ENCODE measurements around the gene SLC6A20.
A peak's percentile ranks its signal among the peaks of the same experiment; 100 is the strongest.

Gene SLC6A20

GRCh38 chr3:45795882-45796765, at the start of gene SLC6A20:
Gene SLC6A20, minus strand, starts transcription at chr3:45796536. Its CDS starts 117 bp downstream, at chr3:45796419.
- in situ Hi-C loops (cut with HindIII; ENCODE audit: low sequenced_read_pairs) = no loop called here
- TF ChIP-seq, protein P1, sequence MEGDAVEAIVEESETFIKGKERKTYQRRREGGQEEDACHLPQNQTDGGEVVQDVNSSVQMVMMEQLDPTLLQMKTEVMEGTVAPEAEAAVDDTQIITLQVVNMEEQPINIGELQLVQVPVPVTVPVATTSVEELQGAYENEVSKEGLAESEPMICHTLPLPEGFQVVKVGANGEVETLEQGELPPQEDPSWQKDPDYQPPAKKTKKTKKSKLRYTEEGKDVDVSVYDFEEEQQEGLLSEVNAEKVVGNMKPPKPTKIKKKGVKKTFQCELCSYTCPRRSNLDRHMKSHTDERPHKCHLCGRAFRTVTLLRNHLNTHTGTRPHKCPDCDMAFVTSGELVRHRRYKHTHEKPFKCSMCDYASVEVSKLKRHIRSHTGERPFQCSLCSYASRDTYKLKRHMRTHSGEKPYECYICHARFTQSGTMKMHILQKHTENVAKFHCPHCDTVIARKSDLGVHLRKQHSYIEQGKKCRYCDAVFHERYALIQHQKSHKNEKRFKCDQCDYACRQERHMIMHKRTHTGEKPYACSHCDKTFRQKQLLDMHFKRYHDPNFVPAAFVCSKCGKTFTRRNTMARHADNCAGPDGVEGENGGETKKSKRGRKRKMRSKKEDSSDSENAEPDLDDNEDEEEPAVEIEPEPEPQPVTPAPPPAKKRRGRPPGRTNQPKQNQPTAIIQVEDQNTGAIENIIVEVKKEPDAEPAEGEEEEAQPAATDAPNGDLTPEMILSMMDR (IDR thresholded peaks at IDR 0.05; ENCODE audit: low read depth, low read length) = no peak
- H3K4me3 ChIP-seq (ENCODE audit: low read depth, low read length) = no peak within 1 kb of the TSS
- DNase-seq (ENCODE audit: low read depth, low spot score) = no peak

DNA sequence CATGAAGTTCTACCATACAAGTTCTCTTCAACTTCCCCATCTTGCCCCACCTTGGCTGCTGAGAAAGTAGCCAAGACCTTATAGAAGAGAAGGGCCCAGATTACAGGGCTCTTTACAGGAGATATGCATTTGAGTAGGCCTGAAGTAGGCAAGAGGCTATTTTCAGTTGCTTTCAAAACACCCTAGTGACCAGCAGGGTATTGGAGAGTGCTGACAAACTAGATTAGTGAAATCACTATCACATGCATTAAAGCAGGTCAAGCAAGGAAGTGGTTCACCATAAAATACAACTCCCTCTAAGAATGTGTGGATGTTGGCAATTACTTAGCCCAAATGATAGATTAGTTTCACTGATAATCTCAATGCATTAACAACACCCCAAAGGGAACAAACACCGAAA, 48.3 kb upstream of the SLC6A20 start:
- in situ Hi-C loops (cut with HindIII; ENCODE audit: low sequenced_read_pairs) = no loop called here
- no peak for DNase-seq (ENCODE audit: low read depth, low spot score)
- TF ChIP-seq, protein P1 (IDR thresholded peaks at IDR 0.05; ENCODE audit: low read depth, low read length) = no peak
- H3K4me3 ChIP-seq (ENCODE audit: low read depth, low read length) = no peak overlapping the region

GRCh38 chr3:45842851-45843625, 46.7 kb upstream of the SLC6A20 start:
- in situ Hi-C loops (cut with HindIII; ENCODE audit: low sequenced_read_pairs) = no loop called here
- DNase-seq (ENCODE audit: low read depth, low spot score) = no peak
- H3K4me3 ChIP-seq (ENCODE audit: low read depth, low read length) = no peak overlapping the region
- TF ChIP-seq, protein P1 (IDR thresholded peaks at IDR 0.05; ENCODE audit: low read depth, low read length) = no peak

DNA sequence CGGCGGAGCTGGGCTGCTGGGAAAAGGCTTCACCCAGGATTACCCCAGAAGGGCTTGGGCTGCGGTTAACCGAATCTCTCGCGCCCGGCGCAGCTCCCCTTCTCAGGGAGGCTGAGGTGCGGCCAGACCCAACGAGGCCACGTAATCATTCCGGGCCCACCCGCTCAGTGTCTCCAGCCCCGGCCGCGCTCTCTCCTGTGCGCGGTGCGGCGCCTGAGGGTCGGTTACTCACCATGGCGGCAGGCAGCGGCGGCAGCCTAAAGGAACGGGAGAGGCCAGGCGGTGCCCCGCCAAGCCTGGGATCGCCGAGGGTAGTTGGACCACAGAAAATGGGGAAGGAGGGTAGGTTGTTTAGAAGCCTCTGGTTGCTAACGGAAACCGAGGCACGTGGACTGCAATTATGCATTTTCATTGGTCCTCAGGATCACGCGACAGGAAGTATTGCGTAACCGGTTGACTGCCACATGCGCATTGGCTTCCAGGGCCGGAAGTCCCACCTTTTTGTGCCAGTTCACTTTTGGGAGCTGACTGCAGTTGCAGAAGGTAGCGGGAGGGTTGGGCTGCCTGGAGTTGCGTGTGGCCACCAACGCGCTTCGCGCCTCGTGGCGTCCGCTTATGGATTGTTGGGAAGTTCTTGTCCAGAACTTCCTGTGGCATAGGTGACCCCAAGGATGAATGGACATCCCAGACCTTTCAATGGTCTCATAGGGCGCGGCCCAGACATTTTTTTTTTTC, 45.6 kb upstream of the SLC6A20 start, which contains the start of gene LZTFL1:
Gene LZTFL1, minus strand, starts transcription at position 363 of the 735 bp plus-strand sequence. Its CDS starts 128 bp downstream, at position 235.
- TF ChIP-seq, protein P1 (IDR thresholded peaks at IDR 0.05; ENCODE audit: low read depth, low read length) = no peak
- peak; percentile 97 for DNase-seq (ENCODE audit: low read depth, low spot score)
- peak within 1 kb of the TSS; percentile 79 for H3K4me3 ChIP-seq (ENCODE audit: low read depth, low read length)
- in situ Hi-C loops (cut with HindIII; ENCODE audit: low sequenced_read_pairs) = no loop called here

GRCh38 chr3:45841420-45841756, 45.1 kb upstream of the SLC6A20 start:
- TF ChIP-seq, protein P1 (IDR thresholded peaks at IDR 0.05; ENCODE audit: low read depth, low read length) = no peak
- in situ Hi-C loops (cut with HindIII; ENCODE audit: low sequenced_read_pairs) = no loop called here
- peak; percentile 20 for DNase-seq (ENCODE audit: low read depth, low spot score)
- peak overlapping the region; percentile 79 for H3K4me3 ChIP-seq (ENCODE audit: low read depth, low read length)

GRCh38 chr3:45838466-45838865, 42.1 kb upstream of the SLC6A20 start:
- DNase-seq (ENCODE audit: low read depth, low spot score) = no peak
- TF ChIP-seq, protein P1 (IDR thresholded peaks at IDR 0.05; ENCODE audit: low read depth, low read length) = no peak
- in situ Hi-C loops (cut with HindIII; ENCODE audit: low sequenced_read_pairs) = no loop called here
- no peak overlapping the region for H3K4me3 ChIP-seq (ENCODE audit: low read depth, low read length)

Data from astrocyte of the spinal cord (primary cell).